H1 (cell line): ENCODE data around the gene GTSE1.
"Not testable (repeated sequence)": the region's sequence is repeated elsewhere in the genome, so short reads cannot be mapped to it uniquely, and the experiment has no call there.

Experiments
- CREB1 ChIP-seq: IDR thresholded peaks from 2 replicates; pipeline ENCODE4 v1.6.1; 2012; ENCODE audit warnings: inconsistent platforms
- CTCF ChIP-seq, 3 experiments: IDR thresholded peaks; 1 replicate in 2 of 3; 2 replicates in 1 of 3; pipeline versions ENCODE4 v1.5.1 to v1.6.1; 2011; ENCODE audit warnings: low read length in 3 of 3, mild to moderate bottlenecking in 3 of 3, inconsistent platforms in 2 of 3, low read depth in 1 of 3, moderate library complexity in 1 of 3; ENCODE audit not compliant: insufficient read depth in 1 of 3; ENCODE audit errors: control extremely low read depth in 1 of 3
- E2F6 ChIP-seq: IDR thresholded peaks from 2 replicates; pipeline ENCODE4 v1.6.1; 2012; ENCODE audit warnings: inconsistent platforms
- EZH2 ChIP-seq: fragments of 200-600 bp; sonication (generic); IDR thresholded peaks from 2 replicates; pipeline ENCODE4 v1.7.1; 2012; ENCODE audit warnings: low read depth, mild to moderate bottlenecking, moderate library complexity, low read length, inconsistent platforms; ENCODE audit not compliant: severe bottlenecking
- KDM1A ChIP-seq: fragments of 200-600, 300-600 bp; sonication (generic); IDR thresholded peaks from 2 replicates; pipeline ENCODE4 v1.7.1; 2016; ENCODE audit warnings: mild to moderate bottlenecking, low read length, borderline replicate concordance
- POLR2A ChIP-seq, 2 experiments: IDR thresholded peaks; 1 replicate in 1 of 2; 2 replicates in 1 of 2; pipeline ENCODE4 v1.6.1; 2011; ENCODE audit warnings: low read depth in 2 of 2, low read length in 2 of 2, mild to moderate bottlenecking in 2 of 2; ENCODE audit errors: control extremely low read depth in 1 of 2
- POLR2AphosphoS5 ChIP-seq: IDR thresholded peaks from 2 replicates; pipeline ENCODE4 v1.6.1; 2011; ENCODE audit warnings: low read depth, low read length
- SIN3A ChIP-seq, 2 experiments: IDR thresholded peaks in 1 of 2; conservative IDR thresholded peaks in 1 of 2; 2 replicates each; pipeline ENCODE4 v1.6.1; 2011 to 2012; ENCODE audit warnings: low read length in 2 of 2, improper control_type of control experiment in 1 of 2, low read depth in 1 of 2, mild to moderate bottlenecking in 1 of 2
- SIRT6 ChIP-seq: IDR thresholded peaks from one replicate; pipeline ENCODE4 v1.7.1; 2012; ENCODE audit warnings: low read length, inconsistent platforms
- SRF ChIP-seq: IDR thresholded peaks from 2 replicates; pipeline ENCODE4 v1.6.1; 2011; ENCODE audit warnings: mild to moderate bottlenecking, low read depth, low read length, moderate library complexity
- YY1 ChIP-seq: IDR thresholded peaks from 2 replicates; pipeline ENCODE4 v1.6.1; 2011; ENCODE audit warnings: low read depth, mild to moderate bottlenecking, low read length
- ZNF274 ChIP-seq: IDR thresholded peaks from 2 replicates; pipeline ENCODE4 v1.7.0; 2012; ENCODE audit warnings: low read length, borderline replicate concordance; ENCODE audit errors: extremely low read depth

GRCh38 chr22:46264520-46264919 is 32.1 kb upstream of the GTSE1 start:
- TF ChIP-seq SRF; CTCF (IDR thresholded peaks at IDR 0.05; ENCODE audit: control extremely low read depth in 1 of 3, insufficient read depth in 1 of 3, low read depth in 1 of 3, low read length in 3 of 3); YY1; E2F6; POLR2A (IDR thresholded peaks at IDR 0.05; ENCODE audit: control extremely low read depth in 1 of 2, low read depth in 2 of 2, low read length in 2 of 2); POLR2AphosphoS5; KDM1A; ZNF274; SIN3A (conservative IDR thresholded peaks at IDR 0.05 in 1 of 2, IDR thresholded peaks at IDR 0.05 in 1 of 2; ENCODE audit: low read depth in 1 of 2, low read length in 2 of 2); CREB1; EZH2; SIRT6: not testable (repeated sequence)
